ENCODE data around the gene ARFGEF2. TPM values are rescaled to one million over a fixed set of nuclear protein-coding genes. Genes with fewer than 3 reads are reported as not detected.

Gene ARFGEF2
- total RNA-seq, 1 experiment from 2014 or later = 30.3 TPM

DNA sequence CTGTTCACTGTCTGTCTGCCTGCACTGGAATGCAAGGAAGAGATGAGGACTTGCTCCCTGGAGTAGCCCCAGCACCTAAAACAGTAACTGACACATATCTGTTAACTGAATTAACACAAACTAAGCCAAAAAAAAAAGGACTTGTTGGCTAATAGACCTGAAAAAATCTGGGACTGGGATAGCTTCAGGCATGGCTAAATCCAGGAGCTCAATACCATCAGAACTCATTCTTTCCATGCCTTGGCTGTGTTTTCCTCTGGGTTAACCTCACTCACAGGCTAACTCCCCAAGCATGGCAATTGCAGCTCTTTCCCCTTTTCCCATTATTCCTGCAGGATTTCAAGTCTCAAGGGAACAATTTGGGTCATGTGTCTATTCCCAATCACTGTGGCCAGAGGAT is 21.6 kb upstream of the ARFGEF2 start:
- POLR2A ChIA-PET = interaction anchor here (0.7 to 1.0 kb wide), 4 partner anchors 21 to 1111 kb away, joined by 3 to 4 read pairs (median 4); partner anchors contain the start of gene ARFGEF2
- no peak for DNase-seq (ENCODE audit: unreplicated experiment)
- Mint-ChIP-seq H3K27ac (ENCODE audit: low read depth, unreplicated experiment) (no peak overlapping the region), H3K4me1 (ENCODE audit: insufficient read depth, unreplicated experiment) (peaks cover 19% of the 10 kb centered on the region), H3K9me3 (ENCODE audit: unreplicated experiment) (no peaks in the 10 kb centered on the region), H3K4me3 (ENCODE audit: unreplicated experiment) (no peak overlapping the region), H3K27me3 (ENCODE audit: insufficient read depth, unreplicated experiment) (peaks cover 11% of the 10 kb centered on the region), H3K36me3 (ENCODE audit: insufficient read depth, unreplicated experiment) (peaks cover 4% of the 10 kb centered on the region)
- TF ChIP-seq, protein P1, sequence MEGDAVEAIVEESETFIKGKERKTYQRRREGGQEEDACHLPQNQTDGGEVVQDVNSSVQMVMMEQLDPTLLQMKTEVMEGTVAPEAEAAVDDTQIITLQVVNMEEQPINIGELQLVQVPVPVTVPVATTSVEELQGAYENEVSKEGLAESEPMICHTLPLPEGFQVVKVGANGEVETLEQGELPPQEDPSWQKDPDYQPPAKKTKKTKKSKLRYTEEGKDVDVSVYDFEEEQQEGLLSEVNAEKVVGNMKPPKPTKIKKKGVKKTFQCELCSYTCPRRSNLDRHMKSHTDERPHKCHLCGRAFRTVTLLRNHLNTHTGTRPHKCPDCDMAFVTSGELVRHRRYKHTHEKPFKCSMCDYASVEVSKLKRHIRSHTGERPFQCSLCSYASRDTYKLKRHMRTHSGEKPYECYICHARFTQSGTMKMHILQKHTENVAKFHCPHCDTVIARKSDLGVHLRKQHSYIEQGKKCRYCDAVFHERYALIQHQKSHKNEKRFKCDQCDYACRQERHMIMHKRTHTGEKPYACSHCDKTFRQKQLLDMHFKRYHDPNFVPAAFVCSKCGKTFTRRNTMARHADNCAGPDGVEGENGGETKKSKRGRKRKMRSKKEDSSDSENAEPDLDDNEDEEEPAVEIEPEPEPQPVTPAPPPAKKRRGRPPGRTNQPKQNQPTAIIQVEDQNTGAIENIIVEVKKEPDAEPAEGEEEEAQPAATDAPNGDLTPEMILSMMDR (IDR thresholded peaks at IDR 0.05; ENCODE audit: unreplicated experiment) = no peak
- CTCF ChIA-PET = interaction anchor here (0.7 to 6.2 kb wide), 3 partner anchors 242 to 820 kb away, joined by 3 to 73 read pairs (median 4); no protein-coding TSS in a partner anchor
- BruUV-seq (replicated peaks) = no TSS peak
- intact Hi-C loops (cut with micrococcal nuclease) = no loop called here

- H3K9me3 Mint-ChIP-seq (ENCODE audit: unreplicated experiment) = no peaks in the 10 kb centered on the region
- CTCF ChIA-PET = interaction anchor here (0.6 to 6.2 kb wide), 6 partner anchors 14 to 601 kb away, joined by 3 to 73 read pairs (median 3); no protein-coding TSS in a partner anchor
- H3K4me3 Mint-ChIP-seq (ENCODE audit: unreplicated experiment) = no peak overlapping the region
- intact Hi-C loops (cut with micrococcal nuclease) = no loop called here
- H3K27ac Mint-ChIP-seq (ENCODE audit: low read depth, unreplicated experiment) = no peak overlapping the region
- peaks cover 19% of the 10 kb centered on the region for H3K27me3 Mint-ChIP-seq (ENCODE audit: insufficient read depth, unreplicated experiment)
- H3K4me1 Mint-ChIP-seq (ENCODE audit: insufficient read depth, unreplicated experiment) = peaks cover 19% of the 10 kb centered on the region
- DNase-seq (ENCODE audit: unreplicated experiment) = no peak
- peaks cover 4% of the 10 kb centered on the region for H3K36me3 Mint-ChIP-seq (ENCODE audit: insufficient read depth, unreplicated experiment)
- TF ChIP-seq, protein P1 (IDR thresholded peaks at IDR 0.05; ENCODE audit: unreplicated experiment) = no peak
- POLR2A ChIA-PET = no interaction called here
- BruUV-seq (replicated peaks) = no TSS peak
These were observed 20.2 kb upstream of the ARFGEF2 start for GRCh38 chr20:48901326-48901725.

- ChIA-PET CTCF (interaction anchor here (0.6 to 10.5 kb wide), 18 partner anchors 11 to 307 kb away, joined by 3 to 365 read pairs (median 5); no protein-coding TSS in a partner anchor), POLR2A (interaction anchor here (1.0 to 3.1 kb wide), 2 partner anchors 218 to 247 kb away, joined by 4 to 18 read pairs; no protein-coding TSS in a partner anchor)
- no peak for DNase-seq (ENCODE audit: unreplicated experiment)
- H3K27me3 Mint-ChIP-seq (ENCODE audit: insufficient read depth, unreplicated experiment) = peaks cover 43% of the 10 kb centered on the region
- H3K27ac Mint-ChIP-seq (ENCODE audit: low read depth, unreplicated experiment) = no peak overlapping the region
- no peaks in the 10 kb centered on the region for H3K36me3 Mint-ChIP-seq (ENCODE audit: insufficient read depth, unreplicated experiment)
- no TSS peak for BruUV-seq (replicated peaks)
- H3K9me3 Mint-ChIP-seq (ENCODE audit: unreplicated experiment) = no peaks in the 10 kb centered on the region
- H3K4me3 Mint-ChIP-seq (ENCODE audit: unreplicated experiment) = no peak overlapping the region
- peaks cover 4% of the 10 kb centered on the region for H3K4me1 Mint-ChIP-seq (ENCODE audit: insufficient read depth, unreplicated experiment)
- TF ChIP-seq, protein P1 (IDR thresholded peaks at IDR 0.05; ENCODE audit: unreplicated experiment) = no peak
- intact Hi-C loops (cut with micrococcal nuclease) = no loop called here
These were observed 17.8 kb upstream of the ARFGEF2 start for GRCh38 chr20:48903705-48904104.

DNA sequence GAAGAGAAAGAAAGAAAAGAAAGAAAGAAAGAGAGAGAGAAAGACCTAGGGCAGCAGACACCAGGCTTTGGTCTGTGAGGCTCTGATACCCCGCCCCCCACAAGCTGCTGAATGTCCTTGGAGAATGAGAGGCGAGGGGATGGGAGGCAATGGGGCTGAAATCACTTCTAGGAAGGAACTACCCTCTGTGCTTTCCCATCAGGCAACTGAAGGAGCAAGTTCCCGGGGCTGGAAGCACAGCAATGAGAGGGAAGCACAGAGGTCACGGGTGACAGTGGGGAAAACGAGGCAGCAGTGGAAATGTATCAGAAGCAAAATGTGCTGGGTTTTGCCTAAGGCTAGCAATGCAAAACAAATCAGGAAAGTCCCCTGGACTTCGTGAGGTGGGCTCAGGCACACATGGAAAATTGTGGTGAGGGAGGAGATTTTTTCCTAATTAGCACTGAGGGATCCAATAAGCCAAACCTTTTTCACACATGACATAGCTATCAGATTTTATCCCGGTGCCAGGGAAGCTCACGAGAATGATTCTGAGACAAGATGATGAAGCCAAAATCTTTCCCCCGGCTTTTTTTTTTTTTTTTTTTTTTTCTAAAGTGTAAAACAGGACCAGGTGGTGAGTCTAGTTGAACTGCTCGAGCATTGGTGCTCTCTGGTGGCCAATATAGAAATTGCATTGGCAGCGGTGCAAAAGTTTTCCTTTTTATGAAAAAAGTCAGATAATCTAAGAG is 16.8 kb upstream of the ARFGEF2 start:
- peak; percentile 62 for DNase-seq (ENCODE audit: unreplicated experiment)
- H3K27me3 Mint-ChIP-seq (ENCODE audit: insufficient read depth, unreplicated experiment) = peaks cover 50% of the 10 kb centered on the region
- H3K9me3 Mint-ChIP-seq (ENCODE audit: unreplicated experiment) = no peaks in the 10 kb centered on the region
- TF ChIP-seq, protein P1 (IDR thresholded peaks at IDR 0.05; ENCODE audit: unreplicated experiment) = peak; percentile 68
- no peak overlapping the region for H3K27ac Mint-ChIP-seq (ENCODE audit: low read depth, unreplicated experiment)
- no peak overlapping the region for H3K4me3 Mint-ChIP-seq (ENCODE audit: unreplicated experiment)
- BruUV-seq (replicated peaks) = no TSS peak
- CTCF ChIA-PET = interaction anchor here (0.6 to 10.5 kb wide), 60 partner anchors 9 to 1709 kb away, joined by 3 to 365 read pairs (median 4); partner anchors contain the start of gene ARFGEF2
- intact Hi-C loops (cut with micrococcal nuclease) = loop anchor here (1.0 to 5.0 kb wide), 2 partner anchors 247 to 267 kb away; no protein-coding TSS in a partner anchor
- H3K36me3 Mint-ChIP-seq (ENCODE audit: insufficient read depth, unreplicated experiment) = no peaks in the 10 kb centered on the region
- peaks cover 4% of the 10 kb centered on the region for H3K4me1 Mint-ChIP-seq (ENCODE audit: insufficient read depth, unreplicated experiment)
- POLR2A ChIA-PET = interaction anchor here (0.6 to 3.1 kb wide), 8 partner anchors 10 to 248 kb away, joined by 3 to 18 read pairs (median 4); no protein-coding TSS in a partner anchor
